Gastroesophageal sphincter (tissue), 3 donors: ENCODE measurements around the gene TRPC4AP.

Experiments
- CTCF ChIP-seq, 4 experiments: fragments of 200-600 bp in 2 of 4; fragments of 450-650 bp in 2 of 4; sonication (generic) in 1 of 4; IDR thresholded peaks; one replicate each; pipeline ENCODE4 v1.5.1; 2017 to 2019; ENCODE audit warnings: antibody characterized with exemption in 4 of 4, mild to moderate bottlenecking in 2 of 4, moderate library complexity in 2 of 4
- EP300 ChIP-seq: sonication (generic); formaldehyde crosslinking; IDR thresholded peaks from one replicate; pipeline ENCODE4 v1.6.1; 2017; ENCODE audit warnings: antibody characterized with exemption, mild to moderate bottlenecking

GRCh38 chr20:35039146-35039545, 53.5 kb downstream of the TRPC4AP start:
- TF ChIP-seq CTCF (IDR thresholded peaks at IDR 0.05) (no peak), EP300 (no peak)
